Measurements from ENCODE around the gene CRB3.

GRCh38 chr19:6510618-6511017 lies 46.5 kb downstream of the CRB3 start:
- TF ChIP-seq CTCF (conservative IDR thresholded peaks at IDR 0.05 in 1 of 2, IDR thresholded peaks at IDR 0.05 in 1 of 2; ENCODE audit: low read depth in 1 of 2, low read length in 2 of 2) (no peak), EZH2 (IDR thresholded peaks at IDR 0.05; ENCODE audit: low read length, missing control alignments) (no peak)
